WTC11 (cell line): Measurements from ENCODE around the gene EML6. TPM values are rescaled to one million over a fixed set of nuclear protein-coding genes. Genes with fewer than 3 reads are reported as not detected.

ENCODE experiments used
- ATAC-seq: fragments of 200-7000 bp; cut with Tn5 transposase; 2 replicates; pipeline ENCODE4 v1.10.0; 2021; ENCODE audit warnings: mild to moderate bottlenecking, moderate library complexity
- CTCF ChIA-PET: fragments of 300-600 bp; sonication (Branson Sonifier 250); formaldehyde crosslinking; loops from one replicate; lab custom pipeline; 2021; ENCODE audit warnings: antibody characterized with exemption; lab: Charles Lee
- POLR2A ChIA-PET: fragments of 350-600 bp; sonication (Branson Sonifier 250); formaldehyde crosslinking; loops from one replicate; lab custom pipeline; 2021; ENCODE audit warnings: antibody characterized with exemption; lab: Charles Lee
- DNase-seq: peaks from one replicate; pipeline ENCODE4 v3.0.0; 2021; ENCODE audit warnings: low spot score
- H3K27ac Mint-ChIP-seq: 2 replicates; pipeline ENCODE4 v1.8.0; 2021; ENCODE audit warnings: mixed read lengths
- H3K27me3 Mint-ChIP-seq: 2 replicates; pipeline ENCODE4 v1.8.0; 2021; ENCODE audit warnings: low read depth, mild to moderate bottlenecking, moderate library complexity, mixed read lengths
- H3K36me3 Mint-ChIP-seq: 2 replicates; pipeline ENCODE4 v1.8.0; 2021; ENCODE audit warnings: mixed read lengths
- H3K4me1 Mint-ChIP-seq: 2 replicates; pipeline ENCODE4 v1.8.0; 2022; ENCODE audit warnings: mixed read lengths
- H3K4me3 Mint-ChIP-seq: 2 replicates; pipeline ENCODE4 v1.8.0; 2021; ENCODE audit warnings: mild to moderate bottlenecking, moderate library complexity, mixed read lengths
- H3K9me3 Mint-ChIP-seq: 2 replicates; pipeline ENCODE4 v1.8.0; 2021; ENCODE audit warnings: mixed read lengths
- CREM ChIP-seq: sonication (generic); formaldehyde crosslinking; IDR thresholded peaks from 2 replicates; pipeline ENCODE4 v1.8.1; 2022; ENCODE audit warnings: mild to moderate bottlenecking, missing genetic modification reagents, moderate library complexity
- CTCF ChIP-seq: fragments of 200-600 bp; IDR thresholded peaks from 2 replicates; pipeline ENCODE4 v1.8.0; 2022; ENCODE audit warnings: antibody characterized with exemption
- E2F5 ChIP-seq: sonication (generic); formaldehyde crosslinking; IDR thresholded peaks from 2 replicates; pipeline ENCODE4 v1.8.1; 2022; ENCODE audit warnings: mild to moderate bottlenecking, moderate library complexity, missing genetic modification reagents
- EMX1 ChIP-seq: fragments of 250-450 bp; sonication (Bioruptor Pico); IDR thresholded peaks from 2 replicates; pipeline ENCODE4 v1.8.0; 2021; ENCODE audit warnings: mild to moderate bottlenecking
- ETV6 ChIP-seq: sonication (generic); formaldehyde crosslinking; IDR thresholded peaks from 2 replicates; pipeline ENCODE4 v1.8.1; 2022; ENCODE audit warnings: mild to moderate bottlenecking, missing genetic modification reagents
- FOXJ3 ChIP-seq: sonication (generic); formaldehyde crosslinking; IDR thresholded peaks from 2 replicates; pipeline ENCODE4 v1.9.0; 2021; ENCODE audit warnings: missing genetic modification reagents, mild to moderate bottlenecking, borderline replicate concordance
- GABPB1 ChIP-seq: sonication (generic); formaldehyde crosslinking; IDR thresholded peaks from 2 replicates; pipeline ENCODE4 v1.8.1; 2023; ENCODE audit warnings: mild to moderate bottlenecking, missing genetic modification reagents
- GRHL2 ChIP-seq: fragments of 250-450 bp; sonication (Bioruptor Pico); IDR thresholded peaks from 2 replicates; pipeline ENCODE4 v1.8.0; 2022; ENCODE audit warnings: mild to moderate bottlenecking, moderate library complexity; ENCODE audit not compliant: insufficient replicate concordance, severe bottlenecking
- JUN ChIP-seq: sonication (generic); formaldehyde crosslinking; IDR thresholded peaks from 2 replicates; pipeline ENCODE4 v1.8.0; 2023; ENCODE audit warnings: mild to moderate bottlenecking, missing genetic modification reagents
- KAT7 ChIP-seq: sonication (generic); formaldehyde crosslinking; IDR thresholded peaks from 2 replicates; pipeline ENCODE4 v1.8.1; 2023; ENCODE audit warnings: missing genetic modification reagents, mild to moderate bottlenecking, borderline replicate concordance
- NFYB ChIP-seq: sonication (generic); formaldehyde crosslinking; conservative IDR thresholded peaks from 2 replicates; pipeline ENCODE4 v1.8.0; 2022; ENCODE audit warnings: low read depth, missing genetic modification reagents
- NR1H2 ChIP-seq: sonication (generic); formaldehyde crosslinking; IDR thresholded peaks from 2 replicates; pipeline ENCODE4 v1.9.0; 2021; ENCODE audit warnings: mild to moderate bottlenecking, moderate library complexity, missing genetic modification reagents
- NR3C1 ChIP-seq: sonication (generic); formaldehyde crosslinking; conservative IDR thresholded peaks from 2 replicates; pipeline ENCODE4 v1.8.1; 2023; ENCODE audit warnings: low read depth, mild to moderate bottlenecking, missing genetic modification reagents
- OVOL2 ChIP-seq: fragments of 250-450 bp; sonication (Bioruptor Pico); IDR thresholded peaks from 2 replicates; pipeline ENCODE4 v1.9.0; 2021; ENCODE audit warnings: mild to moderate bottlenecking, borderline replicate concordance
- RORB ChIP-seq: fragments of 250-450 bp; sonication (Bioruptor Pico); IDR thresholded peaks from 2 replicates; pipeline ENCODE4 v1.9.0; 2021; ENCODE audit warnings: mild to moderate bottlenecking
- SMAD3 ChIP-seq: sonication (generic); formaldehyde crosslinking; IDR thresholded peaks from 2 replicates; pipeline ENCODE4 v1.8.0; 2022; ENCODE audit warnings: missing genetic modification reagents, mild to moderate bottlenecking, borderline replicate concordance
- SOX15 ChIP-seq: fragments of 250-450 bp; sonication (Bioruptor Pico); IDR thresholded peaks from 2 replicates; pipeline ENCODE4 v1.9.0; 2021; ENCODE audit warnings: mild to moderate bottlenecking
- TCF7 ChIP-seq: sonication (generic); formaldehyde crosslinking; IDR thresholded peaks from 2 replicates; pipeline ENCODE4 v1.8.0; 2022; ENCODE audit warnings: mild to moderate bottlenecking, low read depth, missing genetic modification reagents, moderate library complexity
- TEAD1 ChIP-seq: sonication (generic); formaldehyde crosslinking; IDR thresholded peaks from 2 replicates; pipeline ENCODE4 v1.8.0; 2022; ENCODE audit warnings: mild to moderate bottlenecking, missing genetic modification reagents
- USF2 ChIP-seq: sonication (generic); formaldehyde crosslinking; IDR thresholded peaks from 2 replicates; pipeline ENCODE4 v1.8.1; 2023; ENCODE audit warnings: mild to moderate bottlenecking, missing genetic modification reagents, moderate library complexity
- ZBTB21 ChIP-seq: sonication (generic); formaldehyde crosslinking; IDR thresholded peaks from 2 replicates; pipeline ENCODE4 v1.8.1; 2023; ENCODE audit warnings: mild to moderate bottlenecking, missing genetic modification reagents, borderline replicate concordance
- ZNF121 ChIP-seq: sonication (generic); formaldehyde crosslinking; IDR thresholded peaks from 2 replicates; pipeline ENCODE4 v1.8.0; 2023; ENCODE audit warnings: missing genetic modification reagents
- ZNF138 ChIP-seq: sonication (generic); formaldehyde crosslinking; conservative IDR thresholded peaks from 2 replicates; pipeline ENCODE4 v1.8.1; 2022; ENCODE audit warnings: mild to moderate bottlenecking, moderate library complexity, missing genetic modification reagents
- ZNF263 ChIP-seq: sonication (generic); formaldehyde crosslinking; IDR thresholded peaks from 2 replicates; pipeline ENCODE4 v1.8.1; 2022; ENCODE audit warnings: low read depth, mild to moderate bottlenecking, moderate library complexity, missing genetic modification reagents
- ZNF512 ChIP-seq: sonication (generic); formaldehyde crosslinking; IDR thresholded peaks from 2 replicates; pipeline ENCODE4 v1.8.1; 2022; ENCODE audit warnings: missing genetic modification reagents, borderline replicate concordance
- total RNA-seq: library from RNA; stranded (reverse); gene quantifications from 3 replicates; pipeline ENCODE4 v1.2.3, GENCODE V29; 2021

The EML6 gene
- total RNA-seq, 1 experiment from 2014 or later, result 2.1 TPM

- no peak for ATAC-seq
Measured at GRCh38 chr2:54725343-54726099, 2.1 kb downstream of the EML6 start.

GRCh38 chr2:54726431-54726830, 3.0 kb downstream of the EML6 start:
- CTCF ChIA-PET, result interaction anchor here (1.2 kb wide), 1 partner anchor 61 kb away, joined by 3 read pairs; no protein-coding TSS in a partner anchor

More at GRCh38 chr2:54725343-54726099, 2.1 kb downstream of the EML6 start:
- no peak for DNase-seq
- no peak overlapping the region for H3K27ac Mint-ChIP-seq
- CTCF ChIA-PET, result interaction anchor here (1.1 to 1.2 kb wide), 2 partner anchors 60 to 113 kb away, joined by 3 read pairs; no protein-coding TSS in a partner anchor
- TF ChIP-seq CTCF (no peak), NR1H2 (CRISPR knock-in tag) (no peak), TCF7 (CRISPR knock-in tag) (no peak), NR3C1 (CRISPR knock-in tag) (no peak), OVOL2 (CRISPR knock-in tag) (no peak), TEAD1 (no peak), RORB (CRISPR knock-in tag) (no peak), GRHL2 (CRISPR knock-in tag) (no peak)
- peak overlapping the region; percentile 89 for H3K4me3 Mint-ChIP-seq
- H3K27me3 Mint-ChIP-seq, result peaks cover 51% of the 10 kb centered on the region
- peaks cover 7% of the 10 kb centered on the region for H3K4me1 Mint-ChIP-seq
- POLR2A ChIA-PET, result no interaction called here
- no peaks in the 10 kb centered on the region for H3K36me3 Mint-ChIP-seq
- no peaks in the 10 kb centered on the region for H3K9me3 Mint-ChIP-seq

GRCh38 chr2:54726940-54727339, 3.5 kb downstream of the EML6 start:
- CTCF ChIA-PET, result no interaction called here
- POLR2A ChIA-PET, result no interaction called here
- H3K27ac Mint-ChIP-seq, result no peak overlapping the region
- peaks cover 49% of the 10 kb centered on the region for H3K27me3 Mint-ChIP-seq
- H3K4me1 Mint-ChIP-seq, result peaks cover 7% of the 10 kb centered on the region
- TF ChIP-seq ZBTB21 (CRISPR knock-in tag), result no peak
- no peak for TF ChIP-seq GRHL2 (CRISPR knock-in tag)
- no peak for TF ChIP-seq FOXJ3 (CRISPR knock-in tag)
- TF ChIP-seq ZNF138, result no peak
- no peak for TF ChIP-seq ZNF263 (CRISPR knock-in tag)
- TF ChIP-seq EMX1 (CRISPR knock-in tag), result no peak
- no peak for TF ChIP-seq ZNF121 (CRISPR knock-in tag)
- H3K4me3 Mint-ChIP-seq, result no peak overlapping the region
- peaks cover 4% of the 10 kb centered on the region for H3K9me3 Mint-ChIP-seq
- no peak for DNase-seq
- ATAC-seq, result no peak
- H3K36me3 Mint-ChIP-seq, result no peaks in the 10 kb centered on the region

More at GRCh38 chr2:54726431-54726830, 3.0 kb downstream of the EML6 start:
- TF ChIP-seq SOX15 (no peak), ZNF512 (no peak), KAT7 (CRISPR knock-in tag) (no peak)
- Mint-ChIP-seq H3K36me3 (no peaks in the 10 kb centered on the region), H3K4me3 (no peak overlapping the region), H3K27ac (no peak overlapping the region), H3K27me3 (peaks cover 49% of the 10 kb centered on the region), H3K4me1 (peaks cover 7% of the 10 kb centered on the region), H3K9me3 (no peaks in the 10 kb centered on the region)
- POLR2A ChIA-PET, result no interaction called here
- DNase-seq, result no peak
- no peak for ATAC-seq

GRCh38 chr2:54728669-54729120, 5.2 kb downstream of the EML6 start:
- Mint-ChIP-seq H3K36me3 (no peaks in the 10 kb centered on the region), H3K27me3 (peaks cover 46% of the 10 kb centered on the region), H3K27ac (no peak overlapping the region), H3K4me3 (no peak overlapping the region), H3K9me3 (peaks cover 10% of the 10 kb centered on the region), H3K4me1 (peaks cover 3% of the 10 kb centered on the region)
- POLR2A ChIA-PET, result no interaction called here
- ATAC-seq (no peak), DNase-seq (no peak)
- TF ChIP-seq NFYB (CRISPR knock-in tag) (no peak), ZBTB21 (CRISPR knock-in tag) (no peak), E2F5 (no peak), JUN (CRISPR knock-in tag) (no peak), USF2 (CRISPR knock-in tag) (no peak), ETV6 (CRISPR knock-in tag) (no peak), CREM (CRISPR knock-in tag) (no peak), ZNF138 (no peak), SMAD3 (CRISPR knock-in tag) (no peak), GABPB1 (CRISPR knock-in tag) (no peak)
- CTCF ChIA-PET, result no interaction called here
